Measurements from ENCODE around the gene CSN3.

DNA sequence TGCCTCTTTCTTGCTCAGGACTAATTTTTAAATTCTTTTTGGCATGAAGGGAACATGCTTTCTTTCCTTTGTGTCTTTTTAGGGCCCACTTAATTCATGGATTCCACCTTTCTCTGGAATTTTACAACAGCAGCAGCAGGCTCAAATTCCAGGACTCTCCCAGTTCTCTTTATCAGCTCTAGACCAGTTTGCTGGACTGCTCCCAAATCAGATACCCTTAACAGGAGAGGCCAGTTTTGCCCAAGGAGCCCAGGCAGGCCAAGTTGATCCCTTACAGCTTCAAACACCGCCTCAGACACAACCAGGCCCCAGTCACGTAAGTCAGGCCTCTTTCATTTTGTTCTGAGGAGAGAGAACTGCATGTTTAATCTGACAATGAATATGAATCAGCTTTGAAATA, 44.6 kb upstream of the CSN3 start:
- TF ChIP-seq, protein P1, sequence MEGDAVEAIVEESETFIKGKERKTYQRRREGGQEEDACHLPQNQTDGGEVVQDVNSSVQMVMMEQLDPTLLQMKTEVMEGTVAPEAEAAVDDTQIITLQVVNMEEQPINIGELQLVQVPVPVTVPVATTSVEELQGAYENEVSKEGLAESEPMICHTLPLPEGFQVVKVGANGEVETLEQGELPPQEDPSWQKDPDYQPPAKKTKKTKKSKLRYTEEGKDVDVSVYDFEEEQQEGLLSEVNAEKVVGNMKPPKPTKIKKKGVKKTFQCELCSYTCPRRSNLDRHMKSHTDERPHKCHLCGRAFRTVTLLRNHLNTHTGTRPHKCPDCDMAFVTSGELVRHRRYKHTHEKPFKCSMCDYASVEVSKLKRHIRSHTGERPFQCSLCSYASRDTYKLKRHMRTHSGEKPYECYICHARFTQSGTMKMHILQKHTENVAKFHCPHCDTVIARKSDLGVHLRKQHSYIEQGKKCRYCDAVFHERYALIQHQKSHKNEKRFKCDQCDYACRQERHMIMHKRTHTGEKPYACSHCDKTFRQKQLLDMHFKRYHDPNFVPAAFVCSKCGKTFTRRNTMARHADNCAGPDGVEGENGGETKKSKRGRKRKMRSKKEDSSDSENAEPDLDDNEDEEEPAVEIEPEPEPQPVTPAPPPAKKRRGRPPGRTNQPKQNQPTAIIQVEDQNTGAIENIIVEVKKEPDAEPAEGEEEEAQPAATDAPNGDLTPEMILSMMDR (IDR thresholded peaks at IDR 0.05): no peak
- TF ChIP-seq EP300 (IDR thresholded peaks at IDR 0.05) (no peak), POLR2A (IDR thresholded peaks at IDR 0.05) (no peak)
